Cardiac fibroblast (primary cell): ENCODE results near the gene CYP4V2.

Experiments used
- DNase-seq, 2 donors: peaks; one replicate each; pipeline versions ENCODE4 v3.0.0 to v3.0.0-alpha.2; 2010; ENCODE audit warnings: low read depth in 2 of 2
- H3K4me3 ChIP-seq, 2 donors: replicated peaks in 1 of 2; 1 replicate in 1 of 2; 2 replicates in 1 of 2; pipeline ENCODE4 v1.5.1; 2011; ENCODE audit warnings: low read depth in 2 of 2, low read length in 2 of 2, mild to moderate bottlenecking in 2 of 2, moderate library complexity in 1 of 2
- TF ChIP-seq, protein P1 (sequence below): IDR thresholded peaks from one replicate; pipeline ENCODE4 v1.5.1; 2011; ENCODE audit warnings: low read depth, mild to moderate bottlenecking, low read length, inconsistent platforms

CYP4V2 gene

DNA sequence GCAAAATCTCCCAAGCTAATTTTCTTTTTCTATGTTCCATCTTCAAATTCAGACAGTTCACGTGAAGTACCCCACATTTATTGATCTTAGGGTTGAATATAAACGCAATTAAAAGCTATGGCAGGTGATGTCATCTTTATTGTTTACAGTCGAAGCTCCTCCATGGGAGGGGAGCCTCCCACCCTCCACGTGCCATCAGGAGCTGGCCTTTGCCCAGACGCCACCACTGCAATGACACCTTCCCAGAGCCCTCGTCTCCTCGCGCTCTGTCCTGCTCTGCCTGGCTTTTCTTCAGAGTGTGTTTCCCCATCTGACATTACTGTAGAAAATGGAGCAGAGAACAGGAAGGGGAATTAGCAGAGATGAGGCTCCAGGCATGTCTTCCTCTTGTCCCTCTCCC is 18.8 kb upstream of the CYP4V2 start:
- TF ChIP-seq, protein P1, sequence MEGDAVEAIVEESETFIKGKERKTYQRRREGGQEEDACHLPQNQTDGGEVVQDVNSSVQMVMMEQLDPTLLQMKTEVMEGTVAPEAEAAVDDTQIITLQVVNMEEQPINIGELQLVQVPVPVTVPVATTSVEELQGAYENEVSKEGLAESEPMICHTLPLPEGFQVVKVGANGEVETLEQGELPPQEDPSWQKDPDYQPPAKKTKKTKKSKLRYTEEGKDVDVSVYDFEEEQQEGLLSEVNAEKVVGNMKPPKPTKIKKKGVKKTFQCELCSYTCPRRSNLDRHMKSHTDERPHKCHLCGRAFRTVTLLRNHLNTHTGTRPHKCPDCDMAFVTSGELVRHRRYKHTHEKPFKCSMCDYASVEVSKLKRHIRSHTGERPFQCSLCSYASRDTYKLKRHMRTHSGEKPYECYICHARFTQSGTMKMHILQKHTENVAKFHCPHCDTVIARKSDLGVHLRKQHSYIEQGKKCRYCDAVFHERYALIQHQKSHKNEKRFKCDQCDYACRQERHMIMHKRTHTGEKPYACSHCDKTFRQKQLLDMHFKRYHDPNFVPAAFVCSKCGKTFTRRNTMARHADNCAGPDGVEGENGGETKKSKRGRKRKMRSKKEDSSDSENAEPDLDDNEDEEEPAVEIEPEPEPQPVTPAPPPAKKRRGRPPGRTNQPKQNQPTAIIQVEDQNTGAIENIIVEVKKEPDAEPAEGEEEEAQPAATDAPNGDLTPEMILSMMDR = no peak
- no peak overlapping the region for H3K4me3 ChIP-seq
- no peak for DNase-seq

DNA sequence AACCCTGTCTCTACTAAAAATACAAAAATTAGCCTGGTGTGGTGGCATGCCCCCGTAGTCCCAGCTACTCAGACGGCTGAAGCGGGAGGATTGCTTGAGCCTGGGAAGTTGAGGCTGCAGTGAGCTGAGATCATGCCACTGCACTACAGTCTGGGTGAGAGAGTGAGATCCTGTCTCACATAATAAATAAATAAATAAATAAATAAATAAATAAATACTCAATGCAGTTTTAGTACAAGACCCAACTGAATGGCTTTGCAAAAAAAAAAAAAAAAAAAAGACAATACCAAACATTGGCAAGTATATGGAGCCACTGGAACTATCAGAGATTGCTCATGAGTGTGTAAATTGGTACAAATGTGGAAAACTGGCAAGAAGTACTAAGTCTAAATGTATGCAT is 3.3 kb upstream of the CYP4V2 start:
- no peak for DNase-seq
- TF ChIP-seq, protein P1 = no peak
- no peak overlapping the region for H3K4me3 ChIP-seq

GRCh38 chr4:186189656-186190055 is 1.7 kb upstream of the CYP4V2 start:
- TF ChIP-seq, protein P1 = no peak
- DNase-seq = no peak
- H3K4me3 ChIP-seq = no peak overlapping the region

- DNase-seq = peak; percentile 15 to 33
- peak overlapping the region; percentile 74 to 81 for H3K4me3 ChIP-seq
- TF ChIP-seq, protein P1 = no peak
Measured at GRCh38 chr4:186190581-186191199, 677 bp upstream of the CYP4V2 start.

- peak overlapping the region; percentile 81 to 84 for H3K4me3 ChIP-seq
Measured at GRCh38 chr4:186192066-186192612, 772 bp downstream of the CYP4V2 start.

DNA sequence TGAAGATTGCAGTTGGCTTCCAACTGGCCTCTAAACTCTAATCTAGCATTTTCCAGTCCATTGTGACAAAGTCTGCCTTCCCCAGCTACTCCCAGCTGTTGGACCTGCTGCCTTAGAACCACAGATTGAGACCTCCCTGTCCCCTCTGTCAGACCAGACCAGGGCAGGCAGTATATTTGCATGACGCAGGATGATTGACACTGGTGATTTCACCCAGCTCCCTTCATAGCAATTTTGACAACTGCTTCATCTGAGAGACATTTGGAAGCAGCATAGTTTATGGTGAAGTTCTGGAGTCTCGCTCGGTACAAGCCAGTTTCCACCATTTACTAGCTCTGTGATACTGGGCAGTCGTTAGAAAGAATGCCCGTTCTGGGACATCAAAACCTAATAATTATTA is 2.5 kb downstream of the CYP4V2 start:
- TF ChIP-seq, protein P1 = no peak
- no peak for DNase-seq
- H3K4me3 ChIP-seq = no peak overlapping the region

More at GRCh38 chr4:186192066-186192612, 772 bp downstream of the CYP4V2 start:
- DNase-seq = peak; percentile 60
- TF ChIP-seq, protein P1 = no peak
